ENCODE measurements around the gene MYO18A.

The MYO18A gene

GRCh38 chr17:29086628-29087332, 93.4 kb downstream of the MYO18A start:
- Histone ChIP-seq H3K36me3 (ENCODE audit: control insufficient read depth in 2 of 2, insufficient read depth in 2 of 2, low read length in 2 of 2) (peaks cover 69 to 85% of the 10 kb centered on the region in 2 donors), H3K9me3 (ENCODE audit: control insufficient read depth in 2 of 2, low read length in 2 of 2) (no peaks in the 10 kb centered on the region), H3K27me3 (ENCODE audit: control insufficient read depth in 2 of 2, insufficient read depth in 2 of 2, low read length in 2 of 2) (no peaks in the 10 kb centered on the region), H3K27ac (ENCODE audit: low read depth in 2 of 2, low read length in 2 of 2) (no peak overlapping the region), H3K4me1 (ENCODE audit: control insufficient read depth in 2 of 2, insufficient read depth in 2 of 2, low read length in 2 of 2) (no peaks in the 10 kb centered on the region), H3K4me3 (ENCODE audit: low read length in 2 of 2) (no peak overlapping the region), H3K9ac (ENCODE audit: low read depth in 1 of 2, low read length in 2 of 2) (no peak overlapping the region)

DNA sequence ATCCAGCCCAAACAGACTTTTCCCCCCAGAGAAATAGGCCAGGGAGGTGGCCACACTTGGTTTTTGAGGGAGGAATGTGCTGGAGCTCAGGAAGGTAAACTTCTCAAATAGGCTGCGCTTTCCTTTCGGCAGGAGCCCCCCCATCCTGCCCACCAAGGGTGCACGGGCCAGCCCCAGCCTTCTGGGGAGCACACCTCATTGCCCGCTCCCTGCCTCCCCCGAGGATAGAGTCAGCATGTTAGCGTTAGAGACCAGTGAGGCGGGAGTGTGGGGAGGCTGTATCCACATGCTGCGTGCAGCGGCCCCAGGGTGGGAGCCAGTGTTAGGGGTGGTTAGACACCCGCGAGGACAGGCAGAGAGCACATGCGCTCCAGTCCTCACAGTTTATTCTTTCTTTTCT, 95.0 kb downstream of the MYO18A start:
- peaks cover 59 to 82% of the 10 kb centered on the region in 2 donors for H3K36me3 ChIP-seq (ENCODE audit: control insufficient read depth in 2 of 2, insufficient read depth in 2 of 2, low read length in 2 of 2)
- H3K4me1 ChIP-seq (ENCODE audit: control insufficient read depth in 2 of 2, insufficient read depth in 2 of 2, low read length in 2 of 2), result no peaks in the 10 kb centered on the region

DNA sequence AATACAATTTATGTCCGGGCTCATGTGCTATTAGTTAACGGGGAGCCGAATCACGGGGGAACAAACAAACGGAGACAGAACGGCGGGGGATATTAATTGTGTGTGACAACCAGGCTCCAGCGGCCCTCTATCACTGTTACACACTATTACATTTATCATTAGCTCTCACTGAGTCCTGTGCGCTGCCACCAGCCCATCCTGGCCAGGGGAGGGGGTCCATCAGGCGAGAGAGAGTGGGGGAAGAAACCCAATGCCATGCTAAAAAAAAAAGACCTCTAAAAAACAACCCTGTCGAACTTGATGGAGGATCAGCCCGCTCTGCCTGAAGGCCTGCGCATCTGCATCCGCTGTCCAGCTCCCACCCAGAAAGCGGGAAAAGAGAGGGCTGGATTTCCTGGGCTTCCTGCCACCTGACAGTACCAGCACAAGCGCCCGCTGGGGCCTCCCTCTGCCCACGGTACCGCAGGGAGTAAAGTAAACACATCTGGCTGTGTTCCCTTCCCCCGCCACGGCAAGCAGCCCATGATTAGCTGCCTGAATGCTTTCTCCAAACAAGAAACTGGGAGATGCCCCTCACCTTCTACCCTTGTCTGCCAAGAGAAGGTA, 95.6 kb downstream of the MYO18A start:
- H3K27me3 ChIP-seq (ENCODE audit: control insufficient read depth in 2 of 2, insufficient read depth in 2 of 2, low read length in 2 of 2), result no peaks in the 10 kb centered on the region
- H3K27ac ChIP-seq (ENCODE audit: low read depth in 2 of 2, low read length in 2 of 2), result no peak overlapping the region
- no peak overlapping the region for H3K4me3 ChIP-seq (ENCODE audit: low read length in 2 of 2)
- H3K4me1 ChIP-seq (ENCODE audit: control insufficient read depth in 2 of 2, insufficient read depth in 2 of 2, low read length in 2 of 2), result no peaks in the 10 kb centered on the region
- no peaks in the 10 kb centered on the region for H3K9me3 ChIP-seq (ENCODE audit: control insufficient read depth in 2 of 2, low read length in 2 of 2)
- no peak overlapping the region for H3K9ac ChIP-seq (ENCODE audit: low read depth in 1 of 2, low read length in 2 of 2)
- peaks cover 53 to 80% of the 10 kb centered on the region in 2 donors for H3K36me3 ChIP-seq (ENCODE audit: control insufficient read depth in 2 of 2, insufficient read depth in 2 of 2, low read length in 2 of 2)

More for the DNA sequence above, 95.0 kb downstream of the MYO18A start:
- Histone ChIP-seq H3K27me3 (ENCODE audit: control insufficient read depth in 2 of 2, insufficient read depth in 2 of 2, low read length in 2 of 2) (no peaks in the 10 kb centered on the region), H3K27ac (ENCODE audit: low read depth in 2 of 2, low read length in 2 of 2) (no peak overlapping the region), H3K9ac (ENCODE audit: low read depth in 1 of 2, low read length in 2 of 2) (no peak overlapping the region), H3K4me3 (ENCODE audit: low read length in 2 of 2) (no peak overlapping the region), H3K9me3 (ENCODE audit: control insufficient read depth in 2 of 2, low read length in 2 of 2) (no peaks in the 10 kb centered on the region)

DNA sequence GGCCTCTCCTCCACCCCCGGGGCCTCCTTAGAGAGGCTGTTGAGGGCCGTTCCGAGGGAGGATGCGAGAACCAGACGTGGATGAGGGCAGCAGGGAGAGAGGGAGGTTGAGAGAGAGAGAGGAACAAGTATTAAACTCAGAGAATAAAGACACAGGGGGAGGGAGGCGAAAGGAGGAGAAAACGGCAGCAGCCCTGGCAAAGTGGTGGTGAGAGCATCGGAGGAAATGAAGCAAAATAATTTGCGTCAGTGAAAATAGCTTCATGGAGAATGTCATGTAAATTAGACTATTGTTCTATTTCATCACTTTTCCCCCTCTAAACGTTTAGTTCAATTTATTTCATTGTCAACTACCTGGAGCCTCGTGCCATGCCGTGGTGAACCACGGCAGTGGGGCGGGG, 99.2 kb downstream of the MYO18A start:
- Histone ChIP-seq H3K27me3 (ENCODE audit: control insufficient read depth in 2 of 2, insufficient read depth in 2 of 2, low read length in 2 of 2) (no peaks in the 10 kb centered on the region), H3K4me1 (ENCODE audit: control insufficient read depth in 2 of 2, insufficient read depth in 2 of 2, low read length in 2 of 2) (no peaks in the 10 kb centered on the region), H3K9ac (ENCODE audit: low read depth in 1 of 2, low read length in 2 of 2) (no peak overlapping the region), H3K27ac (ENCODE audit: low read depth in 2 of 2, low read length in 2 of 2) (no peak overlapping the region), H3K4me3 (ENCODE audit: low read length in 2 of 2) (no peak overlapping the region), H3K9me3 (ENCODE audit: control insufficient read depth in 2 of 2, low read length in 2 of 2) (no peaks in the 10 kb centered on the region), H3K36me3 (ENCODE audit: control insufficient read depth in 2 of 2, insufficient read depth in 2 of 2, low read length in 2 of 2) (peaks cover 58 to 80% of the 10 kb centered on the region in 2 donors)

GRCh38 chr17:29080323-29080722, 99.9 kb downstream of the MYO18A start:
- Histone ChIP-seq H3K4me3 (ENCODE audit: low read length in 2 of 2) (no peak overlapping the region), H3K4me1 (ENCODE audit: control insufficient read depth in 2 of 2, insufficient read depth in 2 of 2, low read length in 2 of 2) (no peaks in the 10 kb centered on the region), H3K9ac (ENCODE audit: low read depth in 1 of 2, low read length in 2 of 2) (no peak overlapping the region), H3K9me3 (ENCODE audit: control insufficient read depth in 2 of 2, low read length in 2 of 2) (no peaks in the 10 kb centered on the region), H3K36me3 (ENCODE audit: control insufficient read depth in 2 of 2, insufficient read depth in 2 of 2, low read length in 2 of 2) (peaks cover 53 to 73% of the 10 kb centered on the region in 2 donors), H3K27ac (ENCODE audit: low read depth in 2 of 2, low read length in 2 of 2) (no peak overlapping the region), H3K27me3 (ENCODE audit: control insufficient read depth in 2 of 2, insufficient read depth in 2 of 2, low read length in 2 of 2) (no peaks in the 10 kb centered on the region)

DNA sequence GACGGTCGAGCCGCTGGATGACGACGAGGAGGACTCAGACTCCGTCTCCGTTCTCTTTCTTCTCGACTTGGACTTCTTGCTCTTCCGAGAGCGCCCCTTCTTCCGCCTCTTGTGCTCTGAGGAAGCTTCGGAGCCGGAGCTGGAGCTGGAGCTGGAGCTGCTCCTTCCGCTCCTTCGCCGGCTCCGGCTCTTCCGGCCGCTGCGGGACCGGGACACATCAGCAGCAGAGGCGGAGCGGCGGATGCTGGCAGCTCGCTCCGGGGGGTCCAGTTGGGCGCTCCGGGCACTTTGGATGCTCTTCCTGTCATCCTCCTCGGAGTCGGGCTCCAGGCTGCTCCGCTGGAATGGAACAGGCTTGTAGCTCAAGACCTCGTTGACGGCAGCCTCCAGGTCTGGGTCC, 100.3 kb downstream of the MYO18A start:
- peaks cover 49 to 69% of the 10 kb centered on the region in 2 donors for H3K36me3 ChIP-seq (ENCODE audit: control insufficient read depth in 2 of 2, insufficient read depth in 2 of 2, low read length in 2 of 2)
- no peak overlapping the region for H3K27ac ChIP-seq (ENCODE audit: low read depth in 2 of 2, low read length in 2 of 2)
- H3K4me1 ChIP-seq (ENCODE audit: control insufficient read depth in 2 of 2, insufficient read depth in 2 of 2, low read length in 2 of 2), result no peaks in the 10 kb centered on the region
- no peak overlapping the region for H3K9ac ChIP-seq (ENCODE audit: low read depth in 1 of 2, low read length in 2 of 2)
- no peaks in the 10 kb centered on the region for H3K9me3 ChIP-seq (ENCODE audit: control insufficient read depth in 2 of 2, low read length in 2 of 2)
- no peaks in the 10 kb centered on the region for H3K27me3 ChIP-seq (ENCODE audit: control insufficient read depth in 2 of 2, insufficient read depth in 2 of 2, low read length in 2 of 2)
- no peak overlapping the region for H3K4me3 ChIP-seq (ENCODE audit: low read length in 2 of 2)

- Histone ChIP-seq H3K27ac (ENCODE audit: low read depth in 2 of 2, low read length in 2 of 2) (no peak overlapping the region), H3K9ac (ENCODE audit: low read depth in 1 of 2, low read length in 2 of 2) (no peak overlapping the region), H3K36me3 (ENCODE audit: control insufficient read depth in 2 of 2, insufficient read depth in 2 of 2, low read length in 2 of 2) (peaks cover 45 to 66% of the 10 kb centered on the region in 2 donors), H3K4me1 (ENCODE audit: control insufficient read depth in 2 of 2, insufficient read depth in 2 of 2, low read length in 2 of 2) (no peaks in the 10 kb centered on the region), H3K4me3 (ENCODE audit: low read length in 2 of 2) (no peak overlapping the region), H3K9me3 (ENCODE audit: control insufficient read depth in 2 of 2, low read length in 2 of 2) (no peaks in the 10 kb centered on the region), H3K27me3 (ENCODE audit: control insufficient read depth in 2 of 2, insufficient read depth in 2 of 2, low read length in 2 of 2) (no peaks in the 10 kb centered on the region)
These were observed 100.8 kb downstream of the MYO18A start for GRCh38 chr17:29079433-29079832.

GRCh38 chr17:29078183-29079045, 101.8 kb downstream of the MYO18A start:
- H3K9me3 ChIP-seq (ENCODE audit: control insufficient read depth in 2 of 2, low read length in 2 of 2), result no peaks in the 10 kb centered on the region
- no peak overlapping the region for H3K27ac ChIP-seq (ENCODE audit: low read depth in 2 of 2, low read length in 2 of 2)
- no peak overlapping the region for H3K4me3 ChIP-seq (ENCODE audit: low read length in 2 of 2)
- H3K4me1 ChIP-seq (ENCODE audit: control insufficient read depth in 2 of 2, insufficient read depth in 2 of 2, low read length in 2 of 2), result no peaks in the 10 kb centered on the region
- no peaks in the 10 kb centered on the region for H3K27me3 ChIP-seq (ENCODE audit: control insufficient read depth in 2 of 2, insufficient read depth in 2 of 2, low read length in 2 of 2)
- H3K36me3 ChIP-seq (ENCODE audit: control insufficient read depth in 2 of 2, insufficient read depth in 2 of 2, low read length in 2 of 2), result peaks cover 37 to 61% of the 10 kb centered on the region in 2 donors
- no peak overlapping the region for H3K9ac ChIP-seq (ENCODE audit: low read depth in 1 of 2, low read length in 2 of 2)

DNA sequence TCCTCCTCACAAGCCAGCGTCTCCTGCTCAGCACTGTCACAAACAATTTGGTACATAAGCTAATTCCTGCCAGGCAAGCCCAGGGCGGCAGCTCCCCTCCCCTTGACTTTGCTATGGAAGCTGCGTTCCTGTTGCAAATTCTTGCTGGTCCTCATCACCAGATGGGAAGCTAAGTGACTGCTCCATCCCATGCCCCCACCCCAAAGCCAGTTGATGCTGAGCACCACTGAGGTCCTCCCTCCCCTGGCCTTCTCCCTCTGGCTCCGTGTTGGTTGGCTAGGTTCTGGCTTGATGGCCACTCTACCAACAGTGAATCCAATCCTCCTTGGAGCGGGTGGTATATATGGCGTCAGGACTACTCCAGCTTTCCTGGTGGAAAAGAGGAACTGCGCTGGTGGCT, 102.9 kb downstream of the MYO18A start:
- Histone ChIP-seq H3K9ac (ENCODE audit: low read depth in 1 of 2, low read length in 2 of 2) (no peak overlapping the region), H3K4me3 (ENCODE audit: low read length in 2 of 2) (no peak overlapping the region), H3K9me3 (ENCODE audit: control insufficient read depth in 2 of 2, low read length in 2 of 2) (no peaks in the 10 kb centered on the region), H3K27me3 (ENCODE audit: control insufficient read depth in 2 of 2, insufficient read depth in 2 of 2, low read length in 2 of 2) (no peaks in the 10 kb centered on the region), H3K4me1 (ENCODE audit: control insufficient read depth in 2 of 2, insufficient read depth in 2 of 2, low read length in 2 of 2) (no peaks in the 10 kb centered on the region), H3K36me3 (ENCODE audit: control insufficient read depth in 2 of 2, insufficient read depth in 2 of 2, low read length in 2 of 2) (peaks cover 29 to 52% of the 10 kb centered on the region in 2 donors), H3K27ac (ENCODE audit: low read depth in 2 of 2, low read length in 2 of 2) (no peak overlapping the region)

- H3K9me3 ChIP-seq (ENCODE audit: control insufficient read depth in 2 of 2, low read length in 2 of 2), result no peaks in the 10 kb centered on the region
- H3K4me1 ChIP-seq (ENCODE audit: control insufficient read depth in 2 of 2, insufficient read depth in 2 of 2, low read length in 2 of 2), result no peaks in the 10 kb centered on the region
- no peaks in the 10 kb centered on the region for H3K27me3 ChIP-seq (ENCODE audit: control insufficient read depth in 2 of 2, insufficient read depth in 2 of 2, low read length in 2 of 2)
- no peak overlapping the region for H3K4me3 ChIP-seq (ENCODE audit: low read length in 2 of 2)
- no peak overlapping the region for H3K27ac ChIP-seq (ENCODE audit: low read depth in 2 of 2, low read length in 2 of 2)
- no peak overlapping the region for H3K9ac ChIP-seq (ENCODE audit: low read depth in 1 of 2, low read length in 2 of 2)
- H3K36me3 ChIP-seq (ENCODE audit: control insufficient read depth in 2 of 2, insufficient read depth in 2 of 2, low read length in 2 of 2), result peaks cover 23 to 46% of the 10 kb centered on the region in 2 donors
These were observed 103.5 kb downstream of the MYO18A start for GRCh38 chr17:29076722-29077121.
